ENCODE data around the gene SESN3.

- TF ChIP-seq EP300 (conservative IDR thresholded peaks at IDR 0.05; ENCODE audit: poor library complexity, severe bottlenecking) (no peak), MXI1 (conservative IDR thresholded peaks at IDR 0.05; ENCODE audit: poor library complexity, severe bottlenecking) (no peak)
Observed at GRCh38 chr11:95232666-95233065, 1.7 kb upstream of the SESN3 start.
